ENCODE data around the gene TCF4.

- TF ChIP-seq CTCF (IDR thresholded peaks at IDR 0.05) (no peak), REST (IDR thresholded peaks at IDR 0.05; ENCODE audit: insufficient read depth in 1 of 2, low read depth in 2 of 2, low read length in 1 of 2) (no peak), SIN3A (IDR thresholded peaks at IDR 0.05; ENCODE audit: borderline replicate concordance, insufficient read depth, low read depth, low read length) (no peak)
Measured at GRCh38 chr18:55206927-55207326, 381.1 kb downstream of the TCF4 start.

Data from Panc1 (cell line).